Stimulated activated naive CD8-positive, alpha-beta T cell treated with anti-CD3 and anti-CD28 coated beads, Interleukin-15, amount 100 ng/mL, for 72 hours (primary cell): ENCODE results near the gene TSPEAR.
"Not testable (repeated sequence)": the region's sequence is repeated elsewhere in the genome, so short reads cannot be mapped to it uniquely, and the experiment has no call there.

Experiments used
- ATAC-seq: fragments of 150-1000 bp; cut with Tn5 transposase; 2 replicates; pipeline ENCODE4 v1.10.0; 2021; ENCODE audit warnings: mild to moderate bottlenecking, moderate library complexity
- DNase-seq, 2 donors: peaks; one replicate each; pipeline ENCODE4 v3.0.0; 2021 to 2022
- H3K27ac Mint-ChIP-seq, 2 donors: one replicate each; pipeline ENCODE4 v1.8.0; 2022; ENCODE audit warnings: mild to moderate bottlenecking in 2 of 2, mixed read lengths in 2 of 2, moderate library complexity in 2 of 2
- H3K27me3 Mint-ChIP-seq: one replicate; pipeline ENCODE4 v1.8.0; 2022; ENCODE audit warnings: mixed read lengths
- H3K4me1 Mint-ChIP-seq: one replicate; pipeline ENCODE4 v1.8.0; 2022; ENCODE audit warnings: mild to moderate bottlenecking, mixed read lengths
- H3K4me3 Mint-ChIP-seq, 2 donors: one replicate each; pipeline ENCODE4 v1.8.0; 2022; ENCODE audit warnings: mild to moderate bottlenecking in 2 of 2, mixed read lengths in 2 of 2, moderate library complexity in 1 of 2
- H3K9me3 Mint-ChIP-seq, 2 donors: one replicate each; pipeline ENCODE4 v1.8.0; 2022; ENCODE audit warnings: mixed read lengths in 2 of 2

Gene TSPEAR

GRCh38 chr21:44630440-44630839 is 80.9 kb downstream of the TSPEAR start:
- H3K27me3 Mint-ChIP-seq, result no peaks in the 10 kb centered on the region
- no peak for ATAC-seq
- H3K9me3 Mint-ChIP-seq, result peaks cover 42 to 51% of the 10 kb centered on the region in 2 donors
- H3K4me3 Mint-ChIP-seq, result peak overlapping the region in 1 of 2 donors; percentile 12
- peaks cover 44% of the 10 kb centered on the region for H3K4me1 Mint-ChIP-seq
- no peak overlapping the region for H3K27ac Mint-ChIP-seq
- DNase-seq, result no peak

- Mint-ChIP-seq H3K4me3 (no peak overlapping the region), H3K27me3 (no peaks in the 10 kb centered on the region), H3K4me1 (peaks cover 44% of the 10 kb centered on the region), H3K27ac (no peak overlapping the region), H3K9me3 (peaks cover 44 to 54% of the 10 kb centered on the region in 2 donors)
- peak; percentile 23 for ATAC-seq
- no peak for DNase-seq
Measured at GRCh38 chr21:44628707-44629391, 82.5 kb downstream of the TSPEAR start.

- not testable (repeated sequence) for H3K27ac Mint-ChIP-seq, ATAC-seq, H3K27me3 Mint-ChIP-seq, DNase-seq, H3K4me3 Mint-ChIP-seq
- H3K9me3 Mint-ChIP-seq, result peaks cover 46 to 58% of the 10 kb centered on the region in 2 donors
- H3K4me1 Mint-ChIP-seq, result peaks cover 44% of the 10 kb centered on the region
Measured at GRCh38 chr21:44627831-44628233, 83.5 kb downstream of the TSPEAR start.

- peaks cover 44% of the 10 kb centered on the region for H3K4me1 Mint-ChIP-seq
- H3K9me3 Mint-ChIP-seq, result peaks cover 48 to 58% of the 10 kb centered on the region in 2 donors
- not testable (repeated sequence) for H3K27me3 Mint-ChIP-seq, H3K27ac Mint-ChIP-seq, ATAC-seq, DNase-seq, H3K4me3 Mint-ChIP-seq
Measured at GRCh38 chr21:44627181-44627822, 84.1 kb downstream of the TSPEAR start.

GRCh38 chr21:44626673-44627143 is 84.7 kb downstream of the TSPEAR start, which contains the start of gene KRTAP10-9:
TSS of gene KRTAP10-9 (plus strand) at chr21:44627093. CDS start at chr21:44627172, 79 bp downstream.
- DNase-seq (no peak), ATAC-seq (no peak)
- Mint-ChIP-seq H3K27me3 (no peaks in the 10 kb centered on the region), H3K27ac (no peak within 1 kb of the TSS), H3K4me3 (no peak within 1 kb of the TSS), H3K9me3 (peaks cover 44 to 58% of the 10 kb centered on the region in 2 donors), H3K4me1 (peaks cover 44% of the 10 kb centered on the region)

- Mint-ChIP-seq H3K27me3 (no peaks in the 10 kb centered on the region), H3K27ac (no peak overlapping the region), H3K9me3 (peaks cover 40 to 58% of the 10 kb centered on the region in 2 donors), H3K4me1 (peaks cover 44% of the 10 kb centered on the region), H3K4me3 (no peak overlapping the region)
- ATAC-seq (no peak), DNase-seq (no peak)
Measured at GRCh38 chr21:44626262-44626661, 85.1 kb downstream of the TSPEAR start.

GRCh38 chr21:44625756-44626155 is 85.6 kb downstream of the TSPEAR start:
- Mint-ChIP-seq H3K4me3 (no peak overlapping the region), H3K4me1 (peaks cover 42% of the 10 kb centered on the region)
- ATAC-seq, result no peak

GRCh38 chr21:44623575-44623974 is 87.8 kb downstream of the TSPEAR start:
- Mint-ChIP-seq H3K27me3 (no peaks in the 10 kb centered on the region), H3K27ac (no peak overlapping the region), H3K9me3 (peaks cover 46 to 63% of the 10 kb centered on the region in 2 donors), H3K4me1 (peaks cover 34% of the 10 kb centered on the region), H3K4me3 (no peak overlapping the region)
- DNase-seq, result no peak
- no peak for ATAC-seq

More at GRCh38 chr21:44625756-44626155, 85.6 kb downstream of the TSPEAR start:
- Mint-ChIP-seq H3K9me3 (peaks cover 36 to 56% of the 10 kb centered on the region in 2 donors), H3K27ac (no peak overlapping the region), H3K27me3 (no peaks in the 10 kb centered on the region)
- no peak for DNase-seq

GRCh38 chr21:44619886-44620285 is 91.5 kb downstream of the TSPEAR start:
- DNase-seq (no peak), ATAC-seq (no peak)
- Mint-ChIP-seq H3K9me3 (peaks cover 46 to 67% of the 10 kb centered on the region in 2 donors), H3K4me3 (no peak overlapping the region), H3K27me3 (no peaks in the 10 kb centered on the region), H3K4me1 (peaks cover 39% of the 10 kb centered on the region), H3K27ac (no peak overlapping the region)

GRCh38 chr21:44618909-44619308 is 92.5 kb downstream of the TSPEAR start:
- Mint-ChIP-seq H3K27me3 (no peaks in the 10 kb centered on the region), H3K9me3 (peaks cover 38 to 57% of the 10 kb centered on the region in 2 donors), H3K4me3 (peak overlapping the region; percentile 56 to 63), H3K27ac (peak overlapping the region; percentile 71 to 95), H3K4me1 (peaks cover 39% of the 10 kb centered on the region)
- DNase-seq, result peak; percentile 24 to 56
- ATAC-seq, result peak; percentile 94

- Mint-ChIP-seq H3K27me3 (no peaks in the 10 kb centered on the region), H3K4me1 (peaks cover 39% of the 10 kb centered on the region), H3K27ac (peak overlapping the region in 1 of 2 donors; percentile 95), H3K4me3 (peak overlapping the region; percentile 56 to 63), H3K9me3 (peaks cover 34 to 53% of the 10 kb centered on the region in 2 donors)
- peak; percentile 59 for ATAC-seq
- DNase-seq, result no peak
Measured at GRCh38 chr21:44618504-44618903, 92.9 kb downstream of the TSPEAR start.

GRCh38 chr21:44617071-44617501 is 94.3 kb downstream of the TSPEAR start:
- Mint-ChIP-seq H3K4me1 (peaks cover 39% of the 10 kb centered on the region), H3K4me3 (no peak overlapping the region), H3K9me3 (peaks cover 22 to 45% of the 10 kb centered on the region in 2 donors), H3K27me3 (no peaks in the 10 kb centered on the region), H3K27ac (no peak overlapping the region)
- DNase-seq (no peak), ATAC-seq (no peak)

- Mint-ChIP-seq H3K4me1 (peaks cover 39% of the 10 kb centered on the region), H3K27me3 (no peaks in the 10 kb centered on the region), H3K27ac (peak overlapping the region in 1 of 2 donors; percentile 50), H3K4me3 (no peak overlapping the region), H3K9me3 (peaks cover 22 to 45% of the 10 kb centered on the region in 2 donors)
- DNase-seq (no peak), ATAC-seq (no peak)
Measured at GRCh38 chr21:44616591-44616926, 94.8 kb downstream of the TSPEAR start.

GRCh38 chr21:44615911-44616590 is 95.3 kb downstream of the TSPEAR start:
- H3K4me3 Mint-ChIP-seq, result no peak overlapping the region

GRCh38 chr21:44615466-44615865 is 95.9 kb downstream of the TSPEAR start:
- Mint-ChIP-seq H3K4me1 (peaks cover 39% of the 10 kb centered on the region), H3K27me3 (no peaks in the 10 kb centered on the region), H3K4me3 (no peak overlapping the region), H3K27ac (no peak overlapping the region), H3K9me3 (peaks cover 26 to 48% of the 10 kb centered on the region in 2 donors)
- DNase-seq (no peak), ATAC-seq (no peak)

More at GRCh38 chr21:44615911-44616590, 95.3 kb downstream of the TSPEAR start:
- Mint-ChIP-seq H3K4me1 (peaks cover 39% of the 10 kb centered on the region), H3K27ac (peak overlapping the region in 1 of 2 donors; percentile 50), H3K9me3 (peaks cover 27 to 48% of the 10 kb centered on the region in 2 donors), H3K27me3 (no peaks in the 10 kb centered on the region)
- DNase-seq, result no peak
- ATAC-seq, result peak; percentile 10
